Stomach (tissue), 4 donors: ENCODE results near the gene P2RY11.

ENCODE experiments used
- CTCF ChIP-seq, 7 experiments: fragments of 450-650 bp in 4 of 7; fragments of 200-600 bp in 3 of 7; sonication (generic) in 3 of 7; IDR thresholded peaks; one replicate each; pipeline ENCODE4 v1.5.1; 2016 to 2019; ENCODE audit warnings: antibody characterized with exemption in 7 of 7, control low read depth in 2 of 7, mild to moderate bottlenecking in 1 of 7
- POLR2A ChIP-seq, 4 donors: fragments of 450-650 bp; IDR thresholded peaks; one replicate each; pipeline ENCODE4 v1.6.1; 2016; ENCODE audit warnings: antibody characterized with exemption in 4 of 4, control low read depth in 2 of 4, mild to moderate bottlenecking in 1 of 4, moderate library complexity in 1 of 4
- POLR2AphosphoS5 ChIP-seq, 3 donors: sonication (generic); formaldehyde crosslinking; IDR thresholded peaks; one replicate each; pipeline ENCODE4 v1.6.1; 2016; ENCODE audit warnings: antibody characterized with exemption in 3 of 3

- no peak for TF ChIP-seq CTCF (IDR thresholded peaks at IDR 0.05)
- TF ChIP-seq POLR2AphosphoS5 (IDR thresholded peaks at IDR 0.05): no peak
- TF ChIP-seq POLR2A (IDR thresholded peaks at IDR 0.05): no peak
Measured at GRCh38 chr19:10141973-10142372, 30.5 kb downstream of the P2RY11 start.
